CD4-positive, alpha-beta T cell treated with Interleukin-6 at 100 ng/mL for 8 hours (primary cell): ENCODE measurements around the gene PAQR3.

Experiments
- DNase-seq: peaks from one replicate; pipeline ENCODE4 v3.0.0-alpha.2; 2020; ENCODE audit warnings: mixed read lengths, low spot score

Gene PAQR3

GRCh38 chr4:78862314-78862737 is 76.9 kb downstream of the PAQR3 start:
- DNase-seq = no peak
